Islet of Langerhans (tissue), 1 donor: ENCODE results near the gene RPUSD2.

Experiments used
- FAIRE-seq: peaks from one replicate; lab custom pipeline; 2011; peaks lifted over from hg19 to GRCh38; lab: Jason Lieb, UNC

RPUSD2 gene

DNA sequence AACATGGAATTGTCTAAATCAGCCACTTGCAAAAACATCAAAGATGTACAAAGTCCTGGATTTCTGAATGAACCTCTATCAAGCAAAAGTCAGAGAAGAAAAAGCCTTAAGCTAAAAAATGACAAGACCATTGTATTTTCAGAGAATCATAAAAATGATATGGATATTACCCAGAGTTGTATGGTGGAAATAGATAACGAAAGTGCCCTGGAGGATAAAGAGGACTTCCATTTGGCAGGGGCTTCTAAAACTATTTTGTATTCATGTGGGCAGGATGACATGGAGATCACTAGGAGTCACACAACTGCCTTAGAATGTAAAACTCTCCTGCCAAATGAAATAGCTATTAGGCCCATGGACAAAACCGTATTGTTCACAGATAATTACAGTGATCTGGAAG lies 54.3 kb downstream of the RPUSD2 start:
- FAIRE-seq: no peak
